ENCODE results near the gene ITGB4. TPM values are rescaled to one million over a fixed set of nuclear protein-coding genes. Genes with fewer than 3 reads are reported as not detected.

Gene ITGB4
- total and polyA plus RNA-seq, 2 of the 13 experiments (the other 11 are each of a cell fraction or from before 2014, with no cell fraction given): 6.9 to 14.5 TPM

DNA sequence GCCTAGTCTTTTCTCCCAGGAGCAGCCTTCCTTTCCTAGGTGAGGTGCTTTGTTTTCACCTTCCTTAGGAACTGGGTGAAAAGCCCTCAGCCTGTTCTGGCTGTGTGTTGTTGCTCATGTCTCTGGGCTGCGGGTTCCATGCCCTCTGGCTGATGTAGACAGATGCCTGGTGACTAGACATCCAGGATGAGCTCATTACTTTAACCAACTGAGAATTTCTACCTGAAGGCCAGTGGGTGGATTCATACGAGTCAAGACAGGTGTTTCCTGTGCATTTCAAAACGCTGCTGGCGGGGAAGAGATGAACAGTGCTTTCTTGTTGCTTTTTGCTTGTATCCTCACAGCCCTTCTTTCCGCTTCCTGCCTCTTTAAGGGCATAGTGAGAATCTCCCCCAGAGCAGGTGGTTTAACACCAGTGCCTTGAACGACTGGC, 31.8 kb upstream of the ITGB4 start (continued):
- TF ChIP-seq ZSCAN9 (CRISPR knock-in tag; IDR thresholded peaks at IDR 0.05; ENCODE audit: borderline replicate concordance): no peak
- no peak for TF ChIP-seq ZNF317 (CRISPR knock-in tag; IDR thresholded peaks at IDR 0.05)
- TF ChIP-seq, protein P1, sequence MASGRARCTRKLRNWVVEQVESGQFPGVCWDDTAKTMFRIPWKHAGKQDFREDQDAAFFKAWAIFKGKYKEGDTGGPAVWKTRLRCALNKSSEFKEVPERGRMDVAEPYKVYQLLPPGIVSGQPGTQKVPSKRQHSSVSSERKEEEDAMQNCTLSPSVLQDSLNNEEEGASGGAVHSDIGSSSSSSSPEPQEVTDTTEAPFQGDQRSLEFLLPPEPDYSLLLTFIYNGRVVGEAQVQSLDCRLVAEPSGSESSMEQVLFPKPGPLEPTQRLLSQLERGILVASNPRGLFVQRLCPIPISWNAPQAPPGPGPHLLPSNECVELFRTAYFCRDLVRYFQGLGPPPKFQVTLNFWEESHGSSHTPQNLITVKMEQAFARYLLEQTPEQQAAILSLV (CRISPR knock-in tag; IDR thresholded peaks at IDR 0.05; ENCODE audit: borderline replicate concordance): no peak
- TF ChIP-seq ZSCAN20 (CRISPR knock-in tag; IDR thresholded peaks at IDR 0.05; ENCODE audit: borderline replicate concordance): no peak

DNA sequence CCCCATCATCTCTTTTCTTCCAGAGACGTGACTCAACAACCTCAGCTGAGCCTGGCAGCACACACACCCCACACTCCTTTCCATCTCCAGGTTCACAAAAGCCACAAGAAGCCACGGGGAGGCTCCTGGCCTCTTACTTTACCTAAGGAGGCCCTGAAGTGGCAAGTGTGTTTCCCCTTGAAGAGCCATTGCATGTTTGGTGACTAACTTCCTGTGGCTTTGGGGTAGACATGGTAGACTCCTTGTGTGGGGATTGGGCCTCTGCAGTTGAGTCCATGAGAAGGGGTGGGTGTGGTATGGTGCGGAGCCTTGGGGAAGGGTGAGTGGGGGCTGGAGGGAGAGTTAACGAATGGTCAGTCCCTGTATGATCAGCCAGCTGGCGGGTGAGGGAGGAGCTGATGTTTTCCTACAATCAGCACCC, 29.9 kb upstream of the ITGB4 start:
- Histone ChIP-seq H4K20me1 (ENCODE audit: insufficient read depth, low read length) (no peaks in the 10 kb centered on the region; the same call in 1 of the 2 replicates), H2AFZ (ENCODE audit: low read length) (no peak overlapping the region), H3K4me2 (ENCODE audit: low read depth, low read length) (no peak overlapping the region), H3K4me3 (replicated peaks in 1 of 3; ENCODE audit: insufficient read depth in 1 of 3, low read depth in 2 of 3, low read length in 3 of 3) (no peak overlapping the region), H3K9me3 (ENCODE audit: low read length) (no peaks in the 10 kb centered on the region), H3K79me2 (ENCODE audit: insufficient read depth, low read length) (peaks cover 28% of the 10 kb centered on the region), H3K9ac (ENCODE audit: insufficient read depth, low read depth, low read length) (no peak overlapping the region), H3K36me3 (replicated peaks in 1 of 2; ENCODE audit: control insufficient read depth in 1 of 2, insufficient read depth in 2 of 2, low read length in 2 of 2) (peaks cover 36 to 85% of the 10 kb centered on the region in 2 experiments), H3K27me3 (ENCODE audit: control insufficient read depth in 1 of 2, insufficient read depth in 2 of 2, low read length in 2 of 2) (no peaks in the 10 kb centered on the region), H3K4me1 (ENCODE audit: insufficient read depth, low read length) (no peaks in the 10 kb centered on the region; the same call in 1 of the 2 replicates), H3K27ac (ENCODE audit: extremely low read length, insufficient read depth, low read length) (no peak overlapping the region)
- ChIA-PET POLR2A (no interaction called here), CTCF (ENCODE audit: low intra/inter-chr PET ratio, low total read pairs) (no interaction called here)
- 97% methylated on average over 5 of the region's 5 CpGs for WGBS (ENCODE audit: low lambda C conversion rate)
- no TSS peak for BruUV-seq (replicated peaks)
- no peak for FAIRE-seq
- DNase-seq (ENCODE audit: low spot score): no peak
- in situ Hi-C loops (cut with HindIII; ENCODE audit: extremely low pct_ligation_motif_present, low pct_unique_long_range_greater_than_20kb): no loop called here
- intact Hi-C loops (cut with micrococcal nuclease; ENCODE audit: unreplicated experiment): no loop called here
- no peak for ATAC-seq
- TF ChIP-seq HNF4A (CRISPR knock-in tag; IDR thresholded peaks at IDR 0.05): no peak
- TF ChIP-seq, protein P2, sequence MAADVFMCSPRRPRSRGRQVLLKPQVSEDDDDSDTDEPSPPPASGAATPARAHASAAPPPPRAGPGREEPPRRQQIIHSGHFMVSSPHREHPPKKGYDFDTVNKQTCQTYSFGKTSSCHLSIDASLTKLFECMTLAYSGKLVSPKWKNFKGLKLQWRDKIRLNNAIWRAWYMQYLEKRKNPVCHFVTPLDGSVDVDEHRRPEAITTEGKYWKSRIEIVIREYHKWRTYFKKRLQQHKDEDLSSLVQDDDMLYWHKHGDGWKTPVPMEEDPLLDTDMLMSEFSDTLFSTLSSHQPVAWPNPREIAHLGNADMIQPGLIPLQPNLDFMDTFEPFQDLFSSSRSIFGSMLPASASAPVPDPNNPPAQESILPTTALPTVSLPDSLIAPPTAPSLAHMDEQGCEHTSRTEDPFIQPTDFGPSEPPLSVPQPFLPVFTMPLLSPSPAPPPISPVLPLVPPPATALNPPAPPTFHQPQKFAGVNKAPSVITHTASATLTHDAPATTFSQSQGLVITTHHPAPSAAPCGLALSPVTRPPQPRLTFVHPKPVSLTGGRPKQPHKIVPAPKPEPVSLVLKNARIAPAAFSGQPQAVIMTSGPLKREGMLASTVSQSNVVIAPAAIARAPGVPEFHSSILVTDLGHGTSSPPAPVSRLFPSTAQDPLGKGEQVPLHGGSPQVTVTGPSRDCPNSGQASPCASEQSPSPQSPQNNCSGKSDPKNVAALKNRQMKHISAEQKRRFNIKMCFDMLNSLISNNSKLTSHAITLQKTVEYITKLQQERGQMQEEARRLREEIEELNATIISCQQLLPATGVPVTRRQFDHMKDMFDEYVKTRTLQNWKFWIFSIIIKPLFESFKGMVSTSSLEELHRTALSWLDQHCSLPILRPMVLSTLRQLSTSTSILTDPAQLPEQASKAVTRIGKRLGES (CRISPR knock-in tag; IDR thresholded peaks at IDR 0.05; ENCODE audit: borderline replicate concordance): no peak
- TF ChIP-seq, protein P3, sequence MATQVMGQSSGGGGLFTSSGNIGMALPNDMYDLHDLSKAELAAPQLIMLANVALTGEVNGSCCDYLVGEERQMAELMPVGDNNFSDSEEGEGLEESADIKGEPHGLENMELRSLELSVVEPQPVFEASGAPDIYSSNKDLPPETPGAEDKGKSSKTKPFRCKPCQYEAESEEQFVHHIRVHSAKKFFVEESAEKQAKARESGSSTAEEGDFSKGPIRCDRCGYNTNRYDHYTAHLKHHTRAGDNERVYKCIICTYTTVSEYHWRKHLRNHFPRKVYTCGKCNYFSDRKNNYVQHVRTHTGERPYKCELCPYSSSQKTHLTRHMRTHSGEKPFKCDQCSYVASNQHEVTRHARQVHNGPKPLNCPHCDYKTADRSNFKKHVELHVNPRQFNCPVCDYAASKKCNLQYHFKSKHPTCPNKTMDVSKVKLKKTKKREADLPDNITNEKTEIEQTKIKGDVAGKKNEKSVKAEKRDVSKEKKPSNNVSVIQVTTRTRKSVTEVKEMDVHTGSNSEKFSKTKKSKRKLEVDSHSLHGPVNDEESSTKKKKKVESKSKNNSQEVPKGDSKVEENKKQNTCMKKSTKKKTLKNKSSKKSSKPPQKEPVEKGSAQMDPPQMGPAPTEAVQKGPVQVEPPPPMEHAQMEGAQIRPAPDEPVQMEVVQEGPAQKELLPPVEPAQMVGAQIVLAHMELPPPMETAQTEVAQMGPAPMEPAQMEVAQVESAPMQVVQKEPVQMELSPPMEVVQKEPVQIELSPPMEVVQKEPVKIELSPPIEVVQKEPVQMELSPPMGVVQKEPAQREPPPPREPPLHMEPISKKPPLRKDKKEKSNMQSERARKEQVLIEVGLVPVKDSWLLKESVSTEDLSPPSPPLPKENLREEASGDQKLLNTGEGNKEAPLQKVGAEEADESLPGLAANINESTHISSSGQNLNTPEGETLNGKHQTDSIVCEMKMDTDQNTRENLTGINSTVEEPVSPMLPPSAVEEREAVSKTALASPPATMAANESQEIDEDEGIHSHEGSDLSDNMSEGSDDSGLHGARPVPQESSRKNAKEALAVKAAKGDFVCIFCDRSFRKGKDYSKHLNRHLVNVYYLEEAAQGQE (IDR thresholded peaks at IDR 0.05; ENCODE audit: borderline replicate concordance in 1 of 2, low read depth in 1 of 2, low read length in 2 of 2): no peak
- no peak for TF ChIP-seq TBP (CRISPR knock-in tag; IDR thresholded peaks at IDR 0.05)
- TF ChIP-seq, protein P4, sequence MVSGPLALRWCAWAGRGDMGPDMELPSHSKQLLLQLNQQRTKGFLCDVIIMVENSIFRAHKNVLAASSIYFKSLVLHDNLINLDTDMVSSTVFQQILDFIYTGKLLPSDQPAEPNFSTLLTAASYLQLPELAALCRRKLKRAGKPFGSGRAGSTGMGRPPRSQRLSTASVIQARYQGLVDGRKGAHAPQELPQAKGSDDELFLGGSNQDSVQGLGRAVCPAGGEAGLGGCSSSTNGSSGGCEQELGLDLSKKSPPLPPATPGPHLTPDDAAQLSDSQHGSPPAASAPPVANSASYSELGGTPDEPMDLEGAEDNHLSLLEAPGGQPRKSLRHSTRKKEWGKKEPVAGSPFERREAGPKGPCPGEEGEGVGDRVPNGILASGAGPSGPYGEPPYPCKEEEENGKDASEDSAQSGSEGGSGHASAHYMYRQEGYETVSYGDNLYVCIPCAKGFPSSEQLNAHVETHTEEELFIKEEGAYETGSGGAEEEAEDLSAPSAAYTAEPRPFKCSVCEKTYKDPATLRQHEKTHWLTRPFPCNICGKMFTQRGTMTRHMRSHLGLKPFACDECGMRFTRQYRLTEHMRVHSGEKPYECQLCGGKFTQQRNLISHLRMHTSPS (CRISPR knock-in tag; IDR thresholded peaks at IDR 0.05; ENCODE audit: low read depth): no peak
- no peak for TF ChIP-seq TSC22D2 (CRISPR knock-in tag; IDR thresholded peaks at IDR 0.05; ENCODE audit: borderline replicate concordance)
- no peak for TF ChIP-seq SSRP1 (CRISPR knock-in tag; IDR thresholded peaks at IDR 0.05)
- no peak for TF ChIP-seq MIER3 (CRISPR knock-in tag; IDR thresholded peaks at IDR 0.05; ENCODE audit: borderline replicate concordance)
- no peak for TF ChIP-seq KDM5A (IDR thresholded peaks at IDR 0.05; ENCODE audit: borderline replicate concordance, low read length)
- no peak for TF ChIP-seq MIER2 (CRISPR knock-in tag; IDR thresholded peaks at IDR 0.05)
